GM12878 (cell line): Measurements from ENCODE around the gene NAP1L4. TPM values are rescaled to one million over a fixed set of nuclear protein-coding genes. Genes with fewer than 3 reads are reported as not detected.

ENCODE experiments used
- ATAC-seq: fragments of 200-7000 bp; cut with Tn5 transposase; 3 replicates; pipeline ENCODE4 v1.9.1; 2020; ENCODE audit warnings: mild to moderate bottlenecking, moderate library complexity
- BruUV-seq: library from RNA; stranded (reverse); fragments of 400-500 nt; replicated peaks from 2 replicates; lab custom pipeline; 2021; lab: Mats Ljungman, UMichigan
- CTCF ChIA-PET: fragments of 300-600 bp; sonication (Branson Sonifier 250); formaldehyde crosslinking; extraction: SDS; loops from one replicate; lab custom pipeline; 2021; ENCODE audit warnings: inconsistent platforms; lab: Yijun Ruan, JAX
- POLR2A ChIA-PET: fragments of 350-600 bp; formaldehyde crosslinking; extraction: SDS; loops from one replicate; lab custom pipeline; 2021; ENCODE audit warnings: inconsistent platforms; lab: Charles Lee
- RAD21 ChIA-PET: fragments of 300-600 bp; sonication (Branson Sonifier 250); formaldehyde crosslinking; loops from one replicate; lab custom pipeline; 2023; ENCODE audit warnings: antibody characterized with exemption; ENCODE audit not compliant: unreplicated experiment; lab: Charles Lee
- SMC1A ChIA-PET: fragments of 300-600 bp; sonication (Branson Sonifier 250); formaldehyde crosslinking; loops from one replicate; lab custom pipeline; 2023; ENCODE audit not compliant: unreplicated experiment, uncharacterized antibody; lab: Charles Lee
- DNase-seq: peaks from one replicate; pipeline ENCODE4 v3.0.0-alpha.2; 2011; ENCODE audit warnings: low read depth, low spot score
- FAIRE-seq: peaks from 3 replicates; lab custom pipeline; 2011; peaks lifted over from hg19 to GRCh38; lab: Jason Lieb, UNC
- H2AFZ ChIP-seq: 2 replicates; pipeline ENCODE4 v1.6.0; 2011; ENCODE audit warnings: low read depth, low read length, control low read depth; ENCODE audit not compliant: control insufficient read depth
- H3K27ac ChIP-seq: 2 replicates; pipeline ENCODE4 v1.5.1; 2011; ENCODE audit warnings: control low read depth; ENCODE audit not compliant: control insufficient read depth, insufficient read depth
- H3K27me3 ChIP-seq, 2 experiments: replicated peaks in 1 of 2; 2 replicates each; pipeline versions ENCODE4 v1.6.0 to v1.6.1; 2011; ENCODE audit warnings: low read length in 1 of 2; ENCODE audit not compliant: control insufficient read depth in 2 of 2, insufficient read depth in 2 of 2
- H3K36me3 ChIP-seq, 2 experiments: 2 replicates each; pipeline ENCODE4 v1.5.1; 2011; ENCODE audit warnings: low read length in 1 of 2; ENCODE audit not compliant: control insufficient read depth in 2 of 2, insufficient read depth in 2 of 2
- H3K4me1 ChIP-seq: 2 replicates; pipeline ENCODE4 v1.6.1; 2011; ENCODE audit warnings: mild to moderate bottlenecking, low read length, moderate library complexity, mixed read lengths; ENCODE audit not compliant: control insufficient read depth, insufficient read depth
- H3K4me2 ChIP-seq: 2 replicates; pipeline ENCODE4 v1.6.0; 2011; ENCODE audit warnings: control low read depth; ENCODE audit not compliant: control insufficient read depth, insufficient read depth
- H3K4me3 ChIP-seq: fragments of 200-600 bp; sonication (generic); 2 replicates; pipeline ENCODE4 v1.5.1; 2016
- H3K79me2 ChIP-seq: 2 replicates; pipeline ENCODE4 v1.6.0; 2011; ENCODE audit warnings: low read length; ENCODE audit not compliant: control insufficient read depth, insufficient read depth
- H3K9ac ChIP-seq: 2 replicates; pipeline ENCODE4 v1.8.0; 2011; ENCODE audit warnings: low read length, control low read depth, mixed read lengths; ENCODE audit not compliant: control insufficient read depth, insufficient read depth
- H3K9me3 ChIP-seq: replicated peaks from 3 replicates; pipeline ENCODE4 v1.5.1; 2011; ENCODE audit warnings: mild to moderate bottlenecking, low read length; ENCODE audit not compliant: control insufficient read depth, insufficient read depth
- H4K20me1 ChIP-seq: 2 replicates; pipeline ENCODE4 v1.6.0; 2011; ENCODE audit not compliant: control insufficient read depth, insufficient read depth
- BACH1 ChIP-seq: fragments of 450-650 bp; IDR thresholded peaks from 2 replicates; pipeline ENCODE4 v1.6.1; 2017; ENCODE audit warnings: mild to moderate bottlenecking, borderline replicate concordance
- EGR1 ChIP-seq, 2 experiments: IDR thresholded peaks; 1 replicate in 1 of 2; 2 replicates in 1 of 2; pipeline ENCODE4 v1.6.1; 2011 to 2012; ENCODE audit warnings: low read depth in 2 of 2, low read length in 2 of 2, borderline replicate concordance in 1 of 2, mild to moderate bottlenecking in 1 of 2, moderate library complexity in 1 of 2
- NBN ChIP-seq: fragments of 450-650 bp; IDR thresholded peaks from 2 replicates; pipeline ENCODE4 v1.6.1; 2016
- WGBS: methylation state at CpG from one replicate; pipeline ENCODE4 v1.1.6; 2016; ENCODE audit warnings: low lambda C conversion rate; ENCODE audit not compliant: insufficient replicate concordance, insufficient coverage; ENCODE audit errors: missing lambda C conversion rate; 5-methylcytosine and 5-hydroxymethylcytosine counted together
- in situ Hi-C: fragments of 300-500 bp; cut with MboI; formaldehyde crosslinking; loops from 9 replicates; pipeline ENCODE4 v1.14.3; 2018; ENCODE audit warnings: mixed read lengths
- intact Hi-C: fragments of 100-400 bp; cut with micrococcal nuclease; formaldehyde crosslinking; loops from one replicate; pipeline ENCODE4 v1.14.2; 2022; ENCODE audit not compliant: unreplicated experiment
- polyA plus RNA-seq, 11 experiments: library from polyadenylated mRNA; depleted of rRNA in 4 of 11; unstranded in 6 of 11; stranded (reverse) in 5 of 11; fragments of >200 nt; fragmentation: Nextera tagmentation in 4 of 11; fragmentation: Illumina TruSeq in 1 of 11; extraction: Ambion mirVana in 4 of 11; extraction: Trizol in 1 of 11; gene quantifications; 1 replicate in 1 of 11; 2 replicates in 10 of 11; pipeline versions ENCODE4 v1.2.1 to v1.2.3, GENCODE V29; 2011 to 2016; ENCODE audit warnings: inconsistent platforms in 2 of 11, missing spikeins in 2 of 11, low read depth in 1 of 11
- total RNA-seq, 4 experiments: library from RNA; depleted of rRNA in 3 of 4; stranded (reverse); fragments of >200 nt in 3 of 4; fragmentation: Illumina TruSeq in 1 of 4; extraction: Trizol in 1 of 4; gene quantifications; 2 replicates each; pipeline versions ENCODE4 v1.2.1 to v1.2.3, GENCODE V29; 2013 to 2021
- TF ChIP-seq, protein P1 (sequence below): IDR thresholded peaks from 2 replicates; pipeline ENCODE4 v1.6.1; 2011; ENCODE audit warnings: borderline replicate concordance, low read depth, mild to moderate bottlenecking, moderate library complexity, mixed read lengths, low read length; ENCODE audit not compliant: insufficient read depth; ENCODE audit errors: extremely low read length

Gene NAP1L4
- total and polyA plus RNA-seq, 10 of the 15 experiments (the other 5 are each of a cell fraction or from before 2014, with no cell fraction given), result 24.8 to 198 (median 114) TPM

GRCh38 chr11:2997406-2997805 is 5.3 kb upstream of the NAP1L4 start (continued):
- TF ChIP-seq, protein P1, sequence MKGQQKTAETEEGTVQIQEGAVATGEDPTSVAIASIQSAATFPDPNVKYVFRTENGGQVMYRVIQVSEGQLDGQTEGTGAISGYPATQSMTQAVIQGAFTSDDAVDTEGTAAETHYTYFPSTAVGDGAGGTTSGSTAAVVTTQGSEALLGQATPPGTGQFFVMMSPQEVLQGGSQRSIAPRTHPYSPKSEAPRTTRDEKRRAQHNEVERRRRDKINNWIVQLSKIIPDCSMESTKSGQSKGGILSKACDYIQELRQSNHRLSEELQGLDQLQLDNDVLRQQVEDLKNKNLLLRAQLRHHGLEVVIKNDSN, result no peak
- TF ChIP-seq BACH1 (no peak), NBN (no peak)

DNA sequence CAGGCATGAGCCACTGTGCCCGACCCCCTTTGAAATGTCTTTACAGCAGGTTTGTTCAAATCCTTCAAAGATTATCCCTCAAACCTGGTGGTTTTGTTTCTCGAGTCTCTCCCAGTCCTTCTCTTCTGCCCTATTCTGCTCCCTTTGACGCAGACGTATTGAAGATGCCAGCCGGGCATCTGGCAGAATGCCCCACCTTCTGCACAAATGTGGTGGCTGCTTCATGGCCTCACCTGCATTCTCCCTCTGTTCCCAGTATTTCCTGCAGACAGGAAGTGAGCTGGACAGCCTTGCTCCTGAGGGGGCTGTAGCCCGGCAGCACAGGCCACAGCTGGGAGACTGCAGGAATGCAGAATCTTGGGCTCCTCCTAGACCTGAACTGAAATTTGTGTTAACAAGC is 4.8 kb upstream of the NAP1L4 start:
- ATAC-seq, result no peak

More for the DNA sequence above, 4.8 kb upstream of the NAP1L4 start:
- Histone ChIP-seq H3K27me3 (no peaks in the 10 kb centered on the region), H3K4me2 (no peak overlapping the region), H2AFZ (no peak overlapping the region), H3K36me3 (peaks cover 2 to 7% of the 10 kb centered on the region in 2 experiments; a peak in 3 of 4 replicates), H3K4me1 (no peaks in the 10 kb centered on the region), H3K27ac (no peak overlapping the region), H4K20me1 (no peaks in the 10 kb centered on the region), H3K79me2 (peaks cover 2% of the 10 kb centered on the region; the same call in 1 of the 2 replicates), H3K9ac (no peak overlapping the region), H3K4me3 (no peak overlapping the region), H3K9me3 (no peaks in the 10 kb centered on the region)
- SMC1A ChIA-PET, result no interaction called here
- BruUV-seq, result no TSS peak
- 90% methylated on average over 6 of the region's 6 CpGs for WGBS
- POLR2A ChIA-PET, result no interaction called here
- in situ Hi-C loops (no loop called here), intact Hi-C loops (no loop called here)
- DNase-seq, result no peak
- CTCF ChIA-PET, result interaction anchor here (0.8 to 0.9 kb wide), 2 partner anchors 17 to 94 kb away, joined by 3 to 4 read pairs; no protein-coding TSS in a partner anchor
- RAD21 ChIA-PET, result interaction anchor here (1.3 kb wide), 1 partner anchor 94 kb away, joined by 4 read pairs; no protein-coding TSS in a partner anchor
- FAIRE-seq, result no peak
- TF ChIP-seq, protein P1, result no peak
- TF ChIP-seq EGR1 (IDR thresholded peaks at IDR 0.05; ENCODE audit: borderline replicate concordance in 1 of 2, low read depth in 2 of 2, low read length in 2 of 2), result no peak
